Cardiac septum (tissue), 1 donor: Measurements from ENCODE around the gene PDE9A. TPM values are rescaled to one million over a fixed set of nuclear protein-coding genes. Genes with fewer than 3 reads are reported as not detected.
"Not testable (repeated sequence)": the region's sequence is repeated elsewhere in the genome, so short reads cannot be mapped to it uniquely, and the experiment has no call there.

Experiments used
- DNase-seq: peaks from one replicate; pipeline ENCODE4 v3.0.0-alpha.2; 2020; ENCODE audit warnings: low spot score
- intact Hi-C: fragments of 100-400 bp; cut with DNase I; formaldehyde crosslinking; loops from one replicate; pipeline ENCODE4 v1.14.0; 2022
- long read RNA-seq: library from polyadenylated mRNA; unstranded; transcript quantifications from one replicate; pipeline ENCODE4 v2.0.0, GENCODE V29; 2021
- total RNA-seq: library from RNA; stranded (reverse); fragmentation: NEBNext Ultra II Directional; extraction: Animal tissue kit (Norgen Biotek cat#: 25700); gene quantifications from one replicate; pipeline ENCODE4 v1.2.1, GENCODE V29; 2021
- donor health status: DM: no; HTN: no; CAD: no.

Gene PDE9A
- 1.1 TPM for total RNA-seq
- long read RNA-seq: 0 reads

GRCh38 chr21:42653231-42654061 lies at the start of gene PDE9A:
Gene PDE9A, plus strand, starts transcription at chr21:42653621. Its CDS starts 194 bp downstream, at chr21:42653815.
- no peak for DNase-seq
- intact Hi-C loops: loop anchor here (5.0 to 10.0 kb wide), 2 partner anchors 71 to 164 kb away; no protein-coding TSS in a partner anchor

- DNase-seq: peak; percentile 31
- intact Hi-C loops: no loop called here
These were observed 46.3 kb upstream of the PDE9A start for GRCh38 chr21:42607102-42607501.

- DNase-seq: no peak
- intact Hi-C loops: no loop called here
These were observed 45.8 kb upstream of the PDE9A start for GRCh38 chr21:42607525-42608102.

- intact Hi-C loops: no loop called here
- DNase-seq: no peak
These were observed 45.0 kb upstream of the PDE9A start for GRCh38 chr21:42608446-42608845.

- intact Hi-C loops: no loop called here
These were observed 43.6 kb upstream of the PDE9A start for GRCh38 chr21:42609811-42610210.

GRCh38 chr21:42611852-42612251 lies 41.6 kb upstream of the PDE9A start:
- DNase-seq: no peak
- intact Hi-C loops: no loop called here

More at GRCh38 chr21:42609811-42610210, 43.6 kb upstream of the PDE9A start:
- peak; percentile 33 for DNase-seq

GRCh38 chr21:42612390-42612789 lies 41.0 kb upstream of the PDE9A start:
- intact Hi-C loops: no loop called here
- DNase-seq: no peak

- intact Hi-C loops: no loop called here
- DNase-seq: peak; percentile 29
These were observed 39.7 kb upstream of the PDE9A start for GRCh38 chr21:42613756-42614155.

GRCh38 chr21:42614396-42614795 lies 39.0 kb upstream of the PDE9A start:
- intact Hi-C loops: no loop called here
- DNase-seq: peak; percentile 12

GRCh38 chr21:42614811-42615351 lies 38.5 kb upstream of the PDE9A start:
- intact Hi-C loops: no loop called here
- peak; percentile 54 for DNase-seq

- DNase-seq, intact Hi-C loops: not testable (repeated sequence)
These were observed 38.0 kb upstream of the PDE9A start for GRCh38 chr21:42615377-42615776.

- peak; percentile 29 for DNase-seq
- intact Hi-C loops: no loop called here
These were observed 37.5 kb upstream of the PDE9A start for GRCh38 chr21:42615924-42616323.

- intact Hi-C loops: no loop called here
- peak; percentile 36 for DNase-seq
These were observed 37.0 kb upstream of the PDE9A start for GRCh38 chr21:42616446-42616845.

- intact Hi-C loops: no loop called here
These were observed 36.5 kb upstream of the PDE9A start for GRCh38 chr21:42616941-42617340.

GRCh38 chr21:42617486-42617885 lies 35.9 kb upstream of the PDE9A start:
- intact Hi-C loops: no loop called here
- DNase-seq: peak; percentile 58

More at GRCh38 chr21:42616941-42617340, 36.5 kb upstream of the PDE9A start:
- DNase-seq: peak; percentile 64

- intact Hi-C loops: no loop called here
- DNase-seq: no peak
These were observed 34.7 kb upstream of the PDE9A start for GRCh38 chr21:42618707-42619102.

GRCh38 chr21:42619166-42619565 lies 34.3 kb upstream of the PDE9A start:
- DNase-seq: peak; percentile 3
- intact Hi-C loops: no loop called here

- peak; percentile 53 for DNase-seq
- intact Hi-C loops: no loop called here
These were observed 33.6 kb upstream of the PDE9A start for GRCh38 chr21:42619841-42620240.

GRCh38 chr21:42621166-42621818 lies 32.1 kb upstream of the PDE9A start:
- intact Hi-C loops: no loop called here

GRCh38 chr21:42621819-42622177 lies 31.6 kb upstream of the PDE9A start:
- DNase-seq: peak; percentile 12
- intact Hi-C loops: no loop called here

More at GRCh38 chr21:42621166-42621818, 32.1 kb upstream of the PDE9A start:
- peak; percentile 67 for DNase-seq
